ENCODE data around the gene MDC1. TPM values are rescaled to one million over a fixed set of nuclear protein-coding genes. Genes with fewer than 3 reads are reported as not detected.

Gene MDC1
- polyA plus RNA-seq, 3 donors = 0.27 to 4.5 (median 0.34) TPM

- Histone ChIP-seq H3K79me2 (ENCODE audit: insufficient read depth, low read length) (no peaks in the 10 kb centered on the region), H3K4me3 (replicated peaks in 1 of 3; ENCODE audit: low read depth in 2 of 3, low read length in 3 of 3) (no peak overlapping the region), H2AFZ (ENCODE audit: insufficient read depth, low read depth, low read length, poor library complexity, severe bottlenecking) (no peak overlapping the region), H3K9ac (ENCODE audit: insufficient read depth, low read length, poor library complexity, severe bottlenecking) (no peak overlapping the region), H3K36me3 (replicated peaks in 1 of 2; ENCODE audit: control insufficient read depth in 1 of 2, insufficient read depth in 2 of 2, low read length in 2 of 2) (no peaks in the 10 kb centered on the region), H3K4me2 (replicated peaks; ENCODE audit: extremely low read depth, low read length, poor library complexity, severe bottlenecking) (no peak overlapping the region), H4K20me1 (ENCODE audit: insufficient read depth, low read length) (no peaks in the 10 kb centered on the region), H3K27me3 (ENCODE audit: control insufficient read depth in 2 of 2, insufficient read depth in 2 of 2, low read length in 2 of 2) (no peaks in the 10 kb centered on the region), H3K27ac (ENCODE audit: low read depth in 1 of 2, low read length in 2 of 2) (no peak overlapping the region), H3K4me1 (ENCODE audit: control insufficient read depth in 1 of 2, insufficient read depth in 2 of 2, low read length in 2 of 2) (peaks cover 39 to 47% of the 10 kb centered on the region in 2 donors), H3K9me3 (replicated peaks in 1 of 2; ENCODE audit: control insufficient read depth in 1 of 2, insufficient read depth in 1 of 2, low read length in 2 of 2) (no peaks in the 10 kb centered on the region)
- Mint-ChIP-seq H3K9me3 (peaks cover 0 to 3% (median 0%) of the 10 kb centered on the region in 7 donors), H3K27ac (peak overlapping the region in 6 of 7 donors; percentile 2 to 62 (median 24)), H3K4me3 (peak overlapping the region in 1 of 2 donors; percentile 69), H3K36me3 (peaks cover 0 to 11% of the 10 kb centered on the region in 2 donors), H3K4me1 (peaks cover 61% of the 10 kb centered on the region), H3K27me3 (ENCODE audit: low read depth in 3 of 3) (peaks cover 15 to 20% (median 17%) of the 10 kb centered on the region in 3 donors)
- TF ChIP-seq CTCF (IDR thresholded peaks at IDR 0.05) = no peak
- 0% methylated on average over 3 of the region's 8 CpGs for WGBS (ENCODE audit: insufficient coverage)
- DNase-seq = no peak
- intact Hi-C loops (cut with micrococcal nuclease) = loop anchor here in 1 of 2 donors (10.0 kb wide), 1 partner anchor 111 kb away; no protein-coding TSS in a partner anchor
These were observed 46.8 kb upstream of the MDC1 start for GRCh38 chr6:30763618-30764489.

- WGBS (ENCODE audit: insufficient coverage) = no CpG with 5 or more reads among the region's 1 CpG
- Histone ChIP-seq H3K4me2 (replicated peaks; ENCODE audit: extremely low read depth, low read length, poor library complexity, severe bottlenecking) (no peak overlapping the region), H3K27me3 (ENCODE audit: control insufficient read depth in 2 of 2, insufficient read depth in 2 of 2, low read length in 2 of 2) (no peaks in the 10 kb centered on the region), H3K79me2 (ENCODE audit: insufficient read depth, low read length) (no peaks in the 10 kb centered on the region), H3K4me3 (replicated peaks in 1 of 3; ENCODE audit: low read depth in 2 of 3, low read length in 3 of 3) (no peak overlapping the region), H4K20me1 (ENCODE audit: insufficient read depth, low read length) (no peaks in the 10 kb centered on the region), H3K9ac (ENCODE audit: insufficient read depth, low read length, poor library complexity, severe bottlenecking) (no peak overlapping the region), H2AFZ (ENCODE audit: insufficient read depth, low read depth, low read length, poor library complexity, severe bottlenecking) (no peak overlapping the region), H3K36me3 (replicated peaks in 1 of 2; ENCODE audit: control insufficient read depth in 1 of 2, insufficient read depth in 2 of 2, low read length in 2 of 2) (no peaks in the 10 kb centered on the region), H3K4me1 (ENCODE audit: control insufficient read depth in 1 of 2, insufficient read depth in 2 of 2, low read length in 2 of 2) (peaks cover 38 to 46% of the 10 kb centered on the region in 2 donors), H3K9me3 (replicated peaks in 1 of 2; ENCODE audit: control insufficient read depth in 1 of 2, insufficient read depth in 1 of 2, low read length in 2 of 2) (no peaks in the 10 kb centered on the region), H3K27ac (ENCODE audit: low read depth in 1 of 2, low read length in 2 of 2) (no peak overlapping the region)
- H3K27me3 Mint-ChIP-seq (ENCODE audit: low read depth in 3 of 3) = peaks cover 15 to 20% (median 17%) of the 10 kb centered on the region in 3 donors
- H3K4me3 Mint-ChIP-seq = no peak overlapping the region
- peaks cover 0 to 9% of the 10 kb centered on the region in 2 donors for H3K36me3 Mint-ChIP-seq
- H3K4me1 Mint-ChIP-seq = peaks cover 61% of the 10 kb centered on the region
- intact Hi-C loops (cut with micrococcal nuclease) = loop anchor here in 1 of 2 donors (10.0 kb wide), 1 partner anchor 112 kb away; no protein-coding TSS in a partner anchor
- no peak for DNase-seq
- TF ChIP-seq CTCF (IDR thresholded peaks at IDR 0.05) = no peak
- H3K27ac Mint-ChIP-seq = no peak overlapping the region
- peaks cover 0 to 3% (median 0%) of the 10 kb centered on the region in 7 donors for H3K9me3 Mint-ChIP-seq
These were observed 46.1 kb upstream of the MDC1 start for GRCh38 chr6:30763155-30763617.
